ENCODE data around the gene DKKL1.

The DKKL1 gene

DNA sequence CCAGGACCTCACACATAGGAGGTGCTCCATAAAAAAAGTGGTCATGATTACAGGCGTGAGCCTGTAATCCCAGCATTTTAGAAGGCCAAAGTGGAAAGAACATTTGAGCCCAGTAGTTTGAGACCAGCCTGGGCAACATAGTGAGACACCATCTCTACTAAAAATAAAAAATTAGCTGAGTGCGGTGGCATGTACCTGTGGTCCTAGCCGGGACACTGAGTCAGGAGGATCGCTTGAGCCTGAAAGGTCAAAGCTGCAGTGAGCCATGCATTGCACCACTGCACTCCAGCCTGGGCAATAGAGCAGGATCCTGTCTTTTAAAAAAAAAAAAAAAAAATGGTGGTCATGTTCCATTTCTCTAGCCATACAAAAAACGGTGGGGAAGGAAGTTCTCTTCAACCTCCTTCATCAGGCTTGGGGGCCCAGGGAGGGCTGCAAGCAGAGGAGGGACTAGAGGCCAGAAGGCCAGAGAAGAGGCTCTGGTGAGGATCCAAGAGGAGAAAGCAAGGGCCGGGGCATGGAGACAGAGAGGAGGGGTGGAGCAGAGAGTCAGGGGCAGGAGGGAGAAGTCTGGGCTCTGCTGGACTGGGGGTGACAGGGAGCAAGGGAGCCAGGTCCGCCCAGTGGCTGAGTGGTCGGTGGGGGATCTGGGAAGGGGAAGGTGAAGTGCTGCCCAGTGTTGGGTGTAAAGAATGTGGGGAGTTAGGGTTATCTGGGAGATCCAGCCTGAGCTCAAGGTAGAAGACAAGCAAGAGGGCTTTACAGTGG lies 33.2 kb downstream of the DKKL1 start:
- DNase-seq (ENCODE audit: low spot score): peak; percentile 4

DNA sequence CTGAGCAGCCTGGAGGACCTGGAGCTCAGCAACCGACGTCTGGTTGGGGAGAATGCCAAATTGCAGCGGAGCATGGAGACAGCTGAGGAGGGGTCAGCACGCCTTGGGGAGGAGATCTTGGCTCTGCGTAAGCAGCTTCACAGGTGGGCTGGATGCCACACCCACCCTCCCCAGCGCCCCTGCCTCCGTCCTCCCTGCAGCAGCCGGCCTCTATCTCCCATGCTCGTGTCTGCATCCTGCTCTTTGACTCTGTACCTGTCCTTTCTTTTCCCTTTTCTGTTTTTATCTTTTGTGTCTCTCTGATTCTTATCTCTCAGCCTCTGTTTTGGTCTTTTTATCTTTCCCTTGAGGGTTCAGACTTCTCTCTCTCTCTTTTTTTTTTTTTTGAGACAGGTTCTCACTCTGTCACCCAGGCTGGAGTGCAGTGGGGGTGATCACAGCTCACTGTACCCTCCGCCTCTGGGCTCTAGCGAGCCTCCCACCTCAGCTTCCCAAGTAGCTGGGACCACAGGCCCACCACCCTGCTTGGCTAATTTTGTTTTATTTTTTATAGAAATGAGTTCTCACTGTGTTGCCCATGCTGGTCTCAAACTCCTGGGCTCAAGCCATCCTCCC lies 34.4 kb downstream of the DKKL1 start:
- DNase-seq (ENCODE audit: low spot score): peak; percentile 7

DNA sequence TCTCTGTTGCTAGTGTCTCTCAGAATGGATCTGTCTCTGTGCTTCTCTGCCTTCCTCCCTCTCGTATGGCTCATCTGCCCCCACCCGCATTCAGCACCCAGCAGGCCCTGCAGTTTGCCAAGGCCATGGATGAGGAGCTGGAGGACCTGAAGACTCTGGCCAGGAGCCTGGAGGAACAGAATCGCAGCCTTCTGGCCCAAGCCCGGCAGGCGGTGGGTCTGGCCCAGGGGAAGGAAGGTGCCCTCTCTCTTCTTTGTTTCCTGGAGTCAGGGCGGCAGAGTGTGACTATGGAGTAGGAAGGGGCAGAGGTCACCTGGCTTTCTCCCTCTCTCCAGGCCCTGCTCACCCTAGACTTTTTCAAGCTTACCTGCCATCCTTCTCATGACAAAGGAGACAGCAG lies 35.3 kb downstream of the DKKL1 start:
- DNase-seq (ENCODE audit: low spot score): peak; percentile 5

DNA sequence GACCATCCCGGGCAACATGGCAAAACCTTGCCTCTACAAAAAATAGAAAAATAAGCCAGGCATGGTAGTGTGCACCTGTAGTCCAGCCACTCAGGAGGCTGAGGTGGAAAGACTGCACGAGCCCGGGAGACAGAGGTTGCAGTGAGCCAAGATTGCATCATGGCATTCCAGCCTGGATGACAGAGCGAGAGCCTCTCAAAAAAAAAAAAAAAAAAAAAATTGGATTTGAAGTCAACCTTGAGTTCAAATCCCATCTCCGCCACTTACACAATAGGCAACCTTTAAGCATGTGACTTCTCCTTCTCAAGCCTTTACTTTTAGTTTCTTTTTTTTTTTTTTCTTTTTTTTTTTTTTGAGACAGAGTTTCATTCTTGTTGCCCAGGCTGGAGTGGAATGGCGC lies 36.4 kb downstream of the DKKL1 start:
- DNase-seq (ENCODE audit: low spot score): no peak

DNA sequence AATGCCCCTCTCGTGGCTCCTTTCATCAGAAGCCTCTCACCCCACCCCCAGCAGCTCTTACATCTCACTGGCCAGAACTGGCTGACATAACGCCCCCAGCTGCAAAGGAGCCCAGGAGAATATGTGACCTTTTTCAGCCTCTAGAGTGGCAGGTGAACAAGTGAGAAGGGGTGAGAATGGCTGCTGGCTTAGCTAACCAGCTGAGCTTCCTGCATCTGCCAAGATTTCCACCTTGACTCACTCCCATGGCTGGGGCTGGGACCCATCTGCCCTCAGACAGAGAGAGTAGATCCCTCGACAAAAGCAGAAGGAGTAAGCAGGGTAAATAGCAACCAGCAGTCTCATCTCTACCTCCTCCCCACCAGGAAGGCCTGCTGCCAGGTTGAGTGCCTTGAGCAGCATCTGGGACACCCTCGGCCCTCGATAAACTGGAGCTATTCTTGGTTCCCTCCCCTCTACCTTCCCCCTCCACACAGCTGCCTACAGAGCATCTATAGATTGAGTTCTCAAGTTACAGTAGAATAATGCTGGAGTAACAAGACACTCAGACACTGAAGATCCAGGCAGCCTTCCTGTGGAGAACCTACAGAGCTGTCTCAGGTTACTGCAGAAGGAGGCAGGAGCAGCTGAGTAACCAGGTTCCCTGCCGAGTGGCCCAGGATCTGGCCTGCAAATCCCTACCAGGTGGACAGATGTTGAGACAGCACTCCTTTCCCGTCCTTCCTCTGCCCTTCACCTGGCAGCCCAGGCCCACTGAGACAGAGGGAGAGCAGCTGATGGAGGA lies 39.9 kb downstream of the DKKL1 start:
- DNase-seq (ENCODE audit: low spot score): peak; percentile 78

DNA sequence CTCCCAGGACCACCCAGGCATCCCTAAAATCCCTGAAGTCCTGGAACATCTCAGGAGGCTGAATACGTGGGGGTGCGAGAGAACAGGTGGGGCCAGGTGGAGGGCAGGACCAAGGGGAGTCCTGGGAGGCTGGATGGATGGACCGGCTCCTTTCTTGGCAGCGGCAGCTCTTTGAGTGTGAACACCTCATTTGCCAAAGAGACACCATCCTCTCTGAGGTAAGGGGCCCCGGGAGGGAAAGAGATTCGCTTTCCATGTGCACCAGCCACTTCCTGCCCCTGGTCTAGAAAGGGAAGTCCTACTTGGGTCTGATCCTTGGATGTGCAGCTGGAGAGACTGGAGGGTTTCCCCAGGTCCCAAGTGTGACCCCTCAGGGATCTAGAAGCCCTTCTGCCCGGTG lies 43.4 kb downstream of the DKKL1 start:
- DNase-seq (ENCODE audit: low spot score): peak; percentile 3

DNA sequence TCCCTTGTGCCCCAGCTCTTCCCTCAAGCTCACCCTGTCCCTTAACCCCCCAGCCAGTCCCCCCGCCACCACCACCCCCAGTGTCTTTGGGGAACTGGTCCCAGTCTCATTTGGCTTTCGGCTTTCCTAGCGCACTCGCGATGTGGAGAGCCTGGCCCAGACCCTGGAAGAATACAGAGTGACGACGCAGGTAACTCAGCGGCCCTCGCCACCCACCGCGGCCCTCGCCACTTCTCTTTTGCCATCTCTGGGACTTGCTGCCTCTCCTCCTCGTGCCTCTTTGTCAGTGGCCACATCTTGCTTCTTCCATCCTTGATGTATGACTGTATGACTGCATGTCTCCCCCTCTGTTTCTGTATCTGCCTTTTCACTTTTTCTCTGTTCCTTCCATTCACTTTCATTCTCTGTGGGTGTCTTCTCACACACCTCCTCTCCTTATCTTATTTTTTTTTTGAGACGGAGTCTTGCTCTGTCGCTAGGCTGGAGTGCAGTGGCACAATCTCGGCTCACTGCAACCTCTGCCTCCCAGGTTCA lies 43.9 kb downstream of the DKKL1 start:
- DNase-seq (ENCODE audit: low spot score): no peak

DNA sequence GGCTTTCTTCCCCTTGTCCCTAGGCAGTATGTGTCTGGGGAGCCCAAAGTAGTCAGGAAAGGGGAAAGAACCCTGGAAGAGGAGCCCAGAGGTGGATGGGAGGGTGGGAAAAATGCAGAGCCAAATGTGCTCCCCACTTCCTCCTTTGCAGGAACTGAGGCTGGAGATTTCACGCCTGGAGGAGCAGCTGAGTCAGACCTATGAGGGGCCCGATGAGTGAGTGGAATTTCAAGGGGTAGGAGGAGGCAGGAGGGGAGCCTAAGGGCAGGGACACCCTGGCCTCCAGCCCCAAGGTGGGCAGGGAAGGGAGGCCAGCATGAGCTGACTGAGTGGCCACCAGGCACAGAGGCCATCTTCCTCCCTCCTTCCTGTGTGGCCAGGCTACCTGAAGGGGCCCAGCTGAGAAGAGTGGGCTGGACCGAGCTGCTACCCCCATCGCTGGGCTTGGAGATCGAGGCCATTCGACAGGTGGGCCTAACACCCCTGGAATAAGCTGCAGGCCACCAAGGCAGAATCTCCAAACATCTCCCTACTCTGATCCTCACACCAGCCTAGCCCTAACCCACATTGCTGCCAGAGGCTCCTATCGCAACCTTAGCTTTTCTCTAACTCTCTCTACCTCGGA lies 45.3 kb downstream of the DKKL1 start:
- peak; percentile 8 for DNase-seq (ENCODE audit: low spot score)

DNA sequence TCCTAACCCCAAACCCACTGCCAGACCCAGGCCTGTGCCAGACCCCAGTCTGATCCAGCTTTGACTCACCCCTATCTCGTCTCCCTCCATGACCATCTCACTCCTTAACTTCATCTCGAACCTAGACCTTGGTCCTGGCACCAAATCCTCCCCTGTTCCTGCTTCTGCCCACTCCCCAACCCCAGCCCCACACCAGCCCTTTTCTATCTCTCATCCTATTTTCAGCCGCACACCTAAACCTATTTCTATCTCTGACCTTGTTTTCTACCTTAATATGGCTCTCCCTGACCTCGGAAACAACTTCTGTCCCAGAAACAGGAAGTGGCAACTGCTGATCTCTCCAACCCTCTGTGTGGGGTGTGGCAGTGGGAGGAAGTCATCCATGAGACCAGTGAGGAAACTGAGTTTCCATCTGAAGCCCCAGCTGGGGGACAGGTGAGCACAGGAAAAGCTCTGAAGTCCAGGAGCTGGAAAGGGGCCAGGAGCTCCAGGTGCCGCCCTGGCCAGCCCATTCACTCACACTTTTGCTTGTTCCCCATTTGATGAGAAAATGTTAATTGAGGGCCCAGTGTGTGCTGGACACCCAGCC lies 45.9 kb downstream of the DKKL1 start:
- peak; percentile 4 for DNase-seq (ENCODE audit: low spot score)

DNA sequence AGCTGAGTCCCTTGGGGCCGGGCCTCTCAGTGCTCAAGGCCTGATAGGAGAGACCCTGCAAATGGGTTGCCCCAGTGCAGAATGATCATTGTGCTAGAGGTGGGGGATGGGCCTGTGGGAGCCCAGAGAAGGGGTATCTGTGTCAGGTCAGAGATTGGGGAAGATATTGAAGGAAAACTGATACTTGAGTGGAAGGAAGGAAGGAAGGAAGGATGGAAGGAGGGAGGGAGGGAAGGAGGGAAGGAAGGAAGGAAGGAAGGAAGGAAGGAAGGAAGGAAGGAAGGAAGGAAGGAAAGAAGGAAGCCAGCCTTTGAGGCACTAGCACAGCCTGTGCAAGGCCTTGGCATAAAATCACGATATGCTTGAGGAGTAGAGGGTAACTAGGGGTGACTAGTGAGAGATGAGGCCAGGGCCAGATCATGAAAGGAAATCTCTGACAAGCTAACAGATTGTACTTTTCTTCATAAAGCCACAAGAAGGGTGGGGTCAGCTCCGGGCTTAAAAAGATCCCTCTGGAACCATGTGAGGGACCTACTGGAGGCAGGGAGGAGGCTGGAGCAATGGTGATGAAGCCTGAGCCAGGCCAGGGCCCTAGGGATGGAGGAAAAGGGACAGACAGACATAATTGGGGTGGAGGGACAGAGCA lies 48.1 kb downstream of the DKKL1 start:
- DNase-seq (ENCODE audit: low spot score): no peak

DNA sequence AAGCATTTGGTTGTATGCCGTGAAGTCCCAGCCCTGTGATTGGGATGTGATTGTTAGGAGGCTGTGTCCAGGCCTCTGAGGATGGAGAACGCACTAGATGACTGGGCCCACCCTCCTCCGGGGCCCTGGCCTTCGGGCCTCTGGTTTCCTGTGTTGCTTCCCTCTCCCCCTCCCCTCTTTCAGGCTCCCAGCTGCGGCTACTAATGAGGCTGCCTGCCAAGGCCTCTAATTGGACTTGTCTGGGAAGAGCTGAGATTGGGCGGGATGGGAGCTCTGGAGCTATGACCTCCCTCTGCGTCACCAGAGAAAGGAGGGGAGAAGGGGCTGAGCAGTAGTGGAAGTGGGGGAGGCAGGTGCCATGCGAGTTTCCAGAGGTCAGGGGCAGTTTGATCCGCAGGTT lies 49.7 kb downstream of the DKKL1 start:
- DNase-seq (ENCODE audit: low spot score): no peak

DNA sequence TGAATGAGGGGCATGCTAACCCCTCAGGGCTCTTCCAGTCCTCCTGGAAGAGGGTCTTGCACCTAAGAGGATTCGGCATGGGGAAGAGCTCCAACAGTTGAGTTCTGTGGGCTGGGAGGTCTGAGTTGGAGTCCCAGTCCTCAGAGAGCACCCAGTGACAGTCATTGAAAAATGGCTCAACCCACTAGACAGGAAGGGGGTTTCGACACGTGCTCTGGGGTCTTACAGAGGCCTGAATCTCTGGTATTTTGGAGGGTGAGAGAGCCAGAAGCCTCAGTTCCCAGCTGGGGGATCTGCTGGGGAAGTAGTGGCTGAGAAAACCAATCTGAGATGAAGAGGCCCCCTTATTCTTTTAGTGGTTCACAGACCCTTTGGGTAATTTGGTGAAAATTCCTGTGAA lies 50.6 kb downstream of the DKKL1 start:
- DNase-seq (ENCODE audit: low spot score): no peak

DNA sequence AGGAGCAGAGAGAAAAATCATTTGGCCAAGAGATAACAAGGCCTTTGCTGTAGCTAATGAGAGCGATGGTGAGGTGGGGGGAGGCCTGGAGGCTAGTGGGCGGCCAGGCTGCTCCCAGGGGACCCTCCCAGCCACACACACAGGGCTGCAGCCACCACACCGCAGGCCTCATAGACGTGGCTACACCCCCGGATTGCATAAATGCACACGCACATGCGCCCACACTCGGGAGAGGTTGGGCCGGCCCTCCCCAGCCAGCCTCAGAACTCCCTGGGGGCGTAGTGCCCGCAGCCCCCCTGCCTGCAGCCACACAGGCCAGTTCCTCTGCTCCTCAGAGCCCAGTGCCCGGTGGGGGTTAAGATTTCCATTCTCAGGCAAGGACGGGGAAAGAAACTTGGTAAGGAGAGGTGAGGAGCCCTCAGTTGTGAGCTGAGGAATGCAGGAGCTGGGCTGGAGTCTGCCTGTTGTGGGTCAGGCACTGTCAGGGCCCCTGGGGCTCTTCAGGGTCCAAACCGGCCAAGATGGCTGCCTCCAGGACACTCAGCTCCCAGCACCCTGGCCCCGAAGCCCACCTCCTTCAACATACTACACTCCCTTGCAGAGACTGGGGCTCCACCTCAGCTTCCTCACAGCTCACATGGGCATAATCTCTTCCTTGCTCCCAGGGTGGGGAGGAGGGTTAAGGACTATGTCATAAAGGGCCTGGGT lies 51.6 kb downstream of the DKKL1 start:
- DNase-seq (ENCODE audit: low spot score): no peak

DNA sequence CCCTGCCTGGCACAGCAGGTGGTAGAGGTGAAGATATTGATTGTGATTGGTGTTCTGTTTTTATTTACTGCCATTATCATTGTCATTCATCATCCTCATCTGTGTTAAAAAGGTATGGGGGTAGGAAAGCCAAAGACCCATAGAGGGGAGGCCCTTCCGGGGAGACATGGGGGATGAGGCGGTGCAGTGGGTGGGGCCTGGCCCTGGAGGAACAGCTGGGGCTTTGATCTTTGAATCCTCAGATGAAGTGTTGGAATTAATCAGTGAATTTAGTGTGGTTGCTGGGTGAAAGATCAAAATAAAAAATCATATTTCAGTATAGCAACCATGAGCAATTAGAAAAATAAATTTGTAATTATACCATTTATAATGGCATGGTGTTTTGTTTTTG lies 52.1 kb downstream of the DKKL1 start:
- DNase-seq (ENCODE audit: low spot score): no peak

DNA sequence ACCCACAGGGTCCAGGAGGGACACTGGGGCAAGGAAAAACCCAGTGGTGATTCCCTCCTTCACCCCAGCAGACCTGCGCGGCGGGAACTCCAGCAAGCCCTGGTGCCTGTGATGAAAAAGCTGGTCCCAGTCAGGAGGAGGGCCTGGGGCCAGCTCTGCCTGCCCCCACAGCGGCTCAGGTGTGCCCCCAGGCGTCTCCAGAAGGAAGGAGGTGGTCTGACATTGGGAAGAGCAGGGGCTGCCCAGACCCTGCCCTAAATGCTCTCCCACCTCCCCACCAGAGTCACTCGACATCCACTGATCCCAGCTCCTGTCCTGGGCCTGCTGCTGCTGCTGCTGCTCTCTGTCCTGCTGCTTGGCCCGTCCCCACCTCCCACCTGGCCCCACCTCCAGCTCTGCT lies 53.4 kb downstream of the DKKL1 start:
- no peak for DNase-seq (ENCODE audit: low spot score)

DNA sequence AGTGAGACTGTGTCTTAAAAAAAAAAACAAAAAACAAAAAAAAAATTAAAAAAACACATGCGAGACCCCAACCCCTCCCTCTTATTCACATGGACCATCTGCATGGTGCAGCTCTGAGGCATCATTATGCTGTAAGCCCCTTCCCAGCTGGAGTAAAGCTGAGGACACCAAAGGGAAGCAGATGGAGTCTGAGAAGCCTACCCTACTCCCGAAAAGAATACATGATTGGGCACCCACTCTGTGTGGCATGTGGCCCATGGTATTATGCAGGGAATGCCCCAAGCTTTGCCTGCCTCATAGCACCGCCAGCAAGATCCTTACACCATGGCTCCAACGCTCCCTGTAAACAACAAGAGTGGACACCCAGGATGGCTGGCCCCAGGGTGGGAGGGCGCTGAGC lies 54.8 kb downstream of the DKKL1 start:
- no peak for DNase-seq (ENCODE audit: low spot score)

DNA sequence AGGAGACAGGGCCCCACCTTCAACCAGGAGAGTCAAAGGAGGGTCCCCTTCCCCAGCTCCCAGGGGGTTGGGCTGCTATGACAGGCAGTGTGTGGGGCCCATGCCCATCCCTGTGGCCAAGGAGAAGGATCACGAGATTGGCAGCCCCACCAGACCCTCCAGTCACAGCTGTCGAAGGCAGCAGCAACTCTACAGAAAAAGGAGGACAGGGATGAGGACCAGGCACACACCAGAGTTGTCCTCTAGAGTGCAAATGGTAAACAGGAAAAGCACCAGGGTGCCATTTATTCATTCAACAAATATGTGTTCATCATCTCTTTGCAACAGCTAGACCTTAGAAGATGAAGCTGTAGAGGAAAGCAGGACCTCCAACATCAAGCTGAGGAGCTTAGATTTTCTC lies 55.5 kb downstream of the DKKL1 start:
- DNase-seq (ENCODE audit: low spot score): no peak

DNA sequence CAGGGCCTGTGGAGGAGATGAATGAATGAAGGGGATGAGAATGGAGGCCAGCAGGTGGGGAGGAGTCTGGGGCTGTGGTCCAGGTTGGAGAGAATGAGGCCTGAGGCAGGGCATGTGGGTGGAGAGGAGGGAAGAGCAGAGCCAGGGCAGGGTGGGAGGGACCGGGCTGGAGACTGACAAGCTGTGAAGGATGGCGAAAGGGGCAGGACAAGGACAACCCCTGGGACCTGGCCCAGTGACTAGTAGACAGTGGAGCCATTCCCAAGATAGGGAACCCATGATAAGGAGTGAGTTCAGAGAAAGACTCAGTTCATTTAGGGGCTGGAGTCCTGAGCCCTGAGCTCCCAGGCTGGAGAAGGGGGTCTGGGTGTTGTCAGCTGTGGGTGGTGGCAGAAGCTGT lies 56.5 kb downstream of the DKKL1 start:
- DNase-seq (ENCODE audit: low spot score): no peak

DNA sequence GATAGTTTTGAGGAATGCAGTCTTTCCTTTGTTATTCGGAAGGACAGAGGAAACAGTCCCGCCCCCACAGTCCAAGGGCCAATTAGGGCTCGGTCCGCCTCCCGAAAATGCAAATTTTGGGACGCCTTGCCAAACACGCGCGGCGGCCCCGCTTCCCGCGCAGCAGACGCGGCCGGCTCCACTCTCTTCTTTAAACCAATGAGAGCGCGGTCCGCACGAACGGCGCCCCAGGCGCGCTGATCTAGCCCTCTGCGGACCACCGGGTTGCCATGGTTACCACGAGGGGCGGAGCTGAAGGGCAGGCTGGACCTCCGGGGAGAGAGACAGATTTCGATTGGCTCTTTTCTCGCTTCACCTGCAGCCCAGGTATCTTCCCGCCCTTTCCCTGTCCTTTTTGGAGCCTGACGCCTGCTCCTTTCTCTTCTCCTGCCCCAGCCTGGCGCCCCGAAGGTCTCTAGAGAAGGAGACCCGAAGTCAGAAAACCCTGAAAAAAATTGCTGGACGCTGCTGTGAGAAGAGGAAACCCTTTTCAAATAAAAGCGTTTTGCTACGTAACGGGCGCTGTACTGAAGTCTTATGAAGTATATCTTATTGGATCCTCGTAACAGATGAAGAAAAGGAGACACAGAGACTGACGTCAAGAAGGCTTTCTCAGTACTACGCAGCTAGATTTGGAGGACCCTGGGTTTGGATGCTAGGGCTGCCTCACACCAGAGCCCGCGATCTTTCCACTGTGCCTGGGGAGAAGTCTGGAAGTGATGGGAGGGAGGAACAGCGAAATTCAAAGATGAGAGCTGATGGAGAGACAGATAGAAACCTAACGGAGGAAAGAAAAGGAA lies 57.6 kb downstream of the DKKL1 start:
- peak; percentile 94 for DNase-seq (ENCODE audit: low spot score)

DNA sequence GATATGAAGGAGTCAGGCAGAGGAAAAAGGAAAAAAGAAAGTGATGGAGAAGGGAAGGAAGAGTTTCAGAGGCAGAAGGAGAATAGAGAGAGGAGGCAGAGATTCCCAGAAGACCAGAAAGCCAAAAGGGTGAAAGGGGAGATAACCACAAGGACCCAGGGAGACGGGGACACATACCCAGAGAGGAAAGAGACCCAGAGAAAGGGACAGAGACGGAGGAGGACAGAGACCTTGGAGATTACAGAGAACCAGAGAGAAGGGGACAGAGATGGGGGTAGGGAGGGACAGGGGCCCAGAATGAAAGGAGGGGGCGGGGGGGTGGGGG lies 58.2 kb downstream of the DKKL1 start:
- no peak for DNase-seq (ENCODE audit: low spot score)
